Stimulated activated naive CD8-positive, alpha-beta T cell treated with anti-CD3 and anti-CD28 coated beads, Interleukin-15, amount 100 ng/mL, for 72 hours (primary cell): ENCODE data around the gene CCDC12.
A peak's percentile ranks its signal among the peaks of the same experiment; 100 is the strongest.

ENCODE experiments used
- ATAC-seq: fragments of 150-1000 bp; cut with Tn5 transposase; 2 replicates; pipeline ENCODE4 v1.10.0; 2021; ENCODE audit warnings: mild to moderate bottlenecking, moderate library complexity
- DNase-seq, 2 donors: peaks; one replicate each; pipeline ENCODE4 v3.0.0; 2021 to 2022
- H3K27ac Mint-ChIP-seq, 2 donors: one replicate each; pipeline ENCODE4 v1.8.0; 2022; ENCODE audit warnings: mild to moderate bottlenecking in 2 of 2, mixed read lengths in 2 of 2, moderate library complexity in 2 of 2
- H3K27me3 Mint-ChIP-seq: one replicate; pipeline ENCODE4 v1.8.0; 2022; ENCODE audit warnings: mixed read lengths
- H3K4me1 Mint-ChIP-seq: one replicate; pipeline ENCODE4 v1.8.0; 2022; ENCODE audit warnings: mild to moderate bottlenecking, mixed read lengths
- H3K4me3 Mint-ChIP-seq, 2 donors: one replicate each; pipeline ENCODE4 v1.8.0; 2022; ENCODE audit warnings: mild to moderate bottlenecking in 2 of 2, mixed read lengths in 2 of 2, moderate library complexity in 1 of 2
- H3K9me3 Mint-ChIP-seq, 2 donors: one replicate each; pipeline ENCODE4 v1.8.0; 2022; ENCODE audit warnings: mixed read lengths in 2 of 2

The CCDC12 gene

GRCh38 chr3:47002171-47003055 is 25.9 kb upstream of the CCDC12 start:
- ATAC-seq = no peak

GRCh38 chr3:47001731-47002170 is 25.2 kb upstream of the CCDC12 start:
- Mint-ChIP-seq H3K9me3 (no peaks in the 10 kb centered on the region), H3K27ac (no peak overlapping the region), H3K27me3 (no peaks in the 10 kb centered on the region), H3K4me1 (peaks cover 33% of the 10 kb centered on the region), H3K4me3 (no peak overlapping the region)
- no peak for DNase-seq
- no peak for ATAC-seq

More at GRCh38 chr3:47002171-47003055, 25.9 kb upstream of the CCDC12 start:
- H3K9me3 Mint-ChIP-seq = no peaks in the 10 kb centered on the region
- no peaks in the 10 kb centered on the region for H3K27me3 Mint-ChIP-seq
- peaks cover 26% of the 10 kb centered on the region for H3K4me1 Mint-ChIP-seq
- H3K27ac Mint-ChIP-seq = peak overlapping the region; percentile 19 to 84
- no peak for DNase-seq
- no peak overlapping the region for H3K4me3 Mint-ChIP-seq

- Mint-ChIP-seq H3K4me1 (peaks cover 38% of the 10 kb centered on the region), H3K27ac (no peak overlapping the region), H3K9me3 (no peaks in the 10 kb centered on the region), H3K4me3 (no peak overlapping the region), H3K27me3 (no peaks in the 10 kb centered on the region)
- DNase-seq (no peak), ATAC-seq (no peak)
These were observed 24.6 kb upstream of the CCDC12 start for GRCh38 chr3:47000922-47001730.

GRCh38 chr3:47000198-47000815 is 23.8 kb upstream of the CCDC12 start:
- H3K4me3 Mint-ChIP-seq = no peak overlapping the region
- H3K27ac Mint-ChIP-seq = no peak overlapping the region
- H3K9me3 Mint-ChIP-seq = no peaks in the 10 kb centered on the region
- ATAC-seq = no peak
- H3K4me1 Mint-ChIP-seq = peaks cover 38% of the 10 kb centered on the region
- no peaks in the 10 kb centered on the region for H3K27me3 Mint-ChIP-seq
- no peak for DNase-seq

- Mint-ChIP-seq H3K4me1 (peaks cover 38% of the 10 kb centered on the region), H3K4me3 (no peak overlapping the region), H3K27ac (no peak overlapping the region), H3K27me3 (no peaks in the 10 kb centered on the region), H3K9me3 (no peaks in the 10 kb centered on the region)
- DNase-seq = no peak
- ATAC-seq = no peak
These were observed 23.1 kb upstream of the CCDC12 start for GRCh38 chr3:46999516-47000197.

- Mint-ChIP-seq H3K4me3 (no peak overlapping the region), H3K27ac (peak overlapping the region in 1 of 2 donors; percentile 76), H3K27me3 (no peaks in the 10 kb centered on the region), H3K4me1 (peaks cover 38% of the 10 kb centered on the region), H3K9me3 (no peaks in the 10 kb centered on the region)
- no peak for ATAC-seq
- DNase-seq = no peak
These were observed 22.4 kb upstream of the CCDC12 start for GRCh38 chr3:46998852-46999515.

- H3K4me3 Mint-ChIP-seq = no peak overlapping the region
These were observed 21.7 kb upstream of the CCDC12 start for GRCh38 chr3:46998121-46998851.

GRCh38 chr3:46997453-46998091 is 21.0 kb upstream of the CCDC12 start:
- DNase-seq (no peak), ATAC-seq (no peak)
- Mint-ChIP-seq H3K27ac (no peak overlapping the region), H3K9me3 (no peaks in the 10 kb centered on the region), H3K4me1 (peaks cover 38% of the 10 kb centered on the region), H3K27me3 (no peaks in the 10 kb centered on the region), H3K4me3 (no peak overlapping the region)

More at GRCh38 chr3:46998121-46998851, 21.7 kb upstream of the CCDC12 start:
- H3K4me1 Mint-ChIP-seq = peaks cover 38% of the 10 kb centered on the region
- no peaks in the 10 kb centered on the region for H3K9me3 Mint-ChIP-seq
- no peaks in the 10 kb centered on the region for H3K27me3 Mint-ChIP-seq
- H3K27ac Mint-ChIP-seq = peak overlapping the region in 1 of 2 donors; percentile 76
- peak; percentile 68 to 77 for DNase-seq
- ATAC-seq = peak; percentile 68

- Mint-ChIP-seq H3K27ac (peak overlapping the region; percentile 12 to 40), H3K4me1 (peaks cover 38% of the 10 kb centered on the region), H3K9me3 (no peaks in the 10 kb centered on the region), H3K4me3 (no peak overlapping the region), H3K27me3 (no peaks in the 10 kb centered on the region)
- DNase-seq (no peak), ATAC-seq (no peak)
These were observed 20.3 kb upstream of the CCDC12 start for GRCh38 chr3:46996689-46997452.

- Mint-ChIP-seq H3K4me3 (no peak overlapping the region), H3K9me3 (no peaks in the 10 kb centered on the region), H3K4me1 (peaks cover 36% of the 10 kb centered on the region), H3K27me3 (no peaks in the 10 kb centered on the region), H3K27ac (no peak overlapping the region)
- peak; percentile 26 for ATAC-seq
- DNase-seq = no peak
These were observed 19.5 kb upstream of the CCDC12 start for GRCh38 chr3:46995901-46996562.

GRCh38 chr3:46994801-46995731 is 18.5 kb upstream of the CCDC12 start:
- no peak overlapping the region for H3K27ac Mint-ChIP-seq
- no peaks in the 10 kb centered on the region for H3K9me3 Mint-ChIP-seq

GRCh38 chr3:46993986-46994385 is 17.4 kb upstream of the CCDC12 start:
- ATAC-seq (no peak), DNase-seq (no peak)
- Mint-ChIP-seq H3K4me3 (no peak overlapping the region), H3K4me1 (peaks cover 42% of the 10 kb centered on the region), H3K27me3 (no peaks in the 10 kb centered on the region), H3K9me3 (no peaks in the 10 kb centered on the region), H3K27ac (no peak overlapping the region)

More at GRCh38 chr3:46994801-46995731, 18.5 kb upstream of the CCDC12 start:
- no peak overlapping the region for H3K4me3 Mint-ChIP-seq
- H3K4me1 Mint-ChIP-seq = peaks cover 35% of the 10 kb centered on the region
- DNase-seq (no peak), ATAC-seq (no peak)
- no peaks in the 10 kb centered on the region for H3K27me3 Mint-ChIP-seq
